ENCODE results near the gene ECD. TPM values are rescaled to one million over a fixed set of nuclear protein-coding genes. Genes with fewer than 3 reads are reported as not detected.

The ECD gene
- total RNA-seq, 1 experiment from 2014 or later: 25.4 TPM

DNA sequence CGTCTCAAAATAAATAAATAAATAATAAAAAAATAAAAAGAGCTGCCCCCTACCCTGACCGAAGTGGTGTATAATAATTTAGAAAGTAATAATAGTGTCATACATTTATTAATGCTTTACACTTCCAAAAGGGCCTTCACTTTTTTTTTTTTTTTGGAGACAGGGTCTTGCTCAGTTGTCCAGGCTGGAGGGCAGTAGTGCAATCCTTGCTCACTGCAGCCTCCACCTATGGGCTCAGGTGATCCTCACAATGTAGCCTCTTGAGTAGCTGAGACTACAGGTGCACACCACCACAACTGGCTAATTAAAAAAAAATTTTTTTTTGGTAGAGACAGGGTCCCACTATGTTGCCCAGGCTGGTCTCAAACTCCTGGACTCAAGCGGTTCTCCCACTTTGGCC is 1.5 kb upstream of the ECD start:
- Histone ChIP-seq H3K36me3 (ENCODE audit: control insufficient read depth in 1 of 2, insufficient read depth in 2 of 2, low read length in 2 of 2) (no peaks in the 10 kb centered on the region), H2AFZ (ENCODE audit: low read depth, low read length, poor library complexity, severe bottlenecking) (no peak overlapping the region), H3K79me2 (ENCODE audit: insufficient read depth, low read length) (peaks cover 44% of the 10 kb centered on the region), H3K4me2 (ENCODE audit: low read length) (no peak overlapping the region), H3K9ac (ENCODE audit: low read length) (no peak overlapping the region), H3K9me2 (ENCODE audit: insufficient read depth) (no peaks in the 10 kb centered on the region), H3K27ac (ENCODE audit: low read depth, low read length) (no peak overlapping the region), H3K4me3 (replicated peaks in 1 of 2; ENCODE audit: low read depth in 1 of 2, low read length in 2 of 2) (no peak overlapping the region; a peak in 1 of 4 replicates), H4K20me1 (ENCODE audit: insufficient read depth) (no peaks in the 10 kb centered on the region), H3K4me1 (ENCODE audit: control insufficient read depth in 1 of 2, insufficient read depth in 2 of 2, low read length in 2 of 2) (peaks cover 0 to 10% of the 10 kb centered on the region in 2 experiments; a peak in 1 of 4 replicates), H3K27me3 (ENCODE audit: insufficient read depth, low read length) (no peaks in the 10 kb centered on the region), H3K9me3 (ENCODE audit: control insufficient read depth in 1 of 2, insufficient read depth in 1 of 2, low read depth in 1 of 2, low read length in 2 of 2) (no peaks in the 10 kb centered on the region)
- ChIA-PET POLR2A (interaction anchor here (1.5 kb wide), 1 partner anchor 73 kb away, joined by 4 read pairs; the partner anchor contains the start of gene P4HA1), RAD21 (ENCODE audit: low non-redundant PET in 1 of 2, low total read pairs in 2 of 2, uncharacterized antibody in 2 of 2, unreplicated experiment in 2 of 2) (no interaction called here), CTCF (interaction anchor here (1.5 to 1.6 kb wide), 2 partner anchors 10 to 11 kb away, joined by 3 to 6 read pairs; no protein-coding TSS in a partner anchor)
- TF ChIP-seq CEBPB (IDR thresholded peaks at IDR 0.05; ENCODE audit: low read depth): no peak
- TF ChIP-seq, protein P1, sequence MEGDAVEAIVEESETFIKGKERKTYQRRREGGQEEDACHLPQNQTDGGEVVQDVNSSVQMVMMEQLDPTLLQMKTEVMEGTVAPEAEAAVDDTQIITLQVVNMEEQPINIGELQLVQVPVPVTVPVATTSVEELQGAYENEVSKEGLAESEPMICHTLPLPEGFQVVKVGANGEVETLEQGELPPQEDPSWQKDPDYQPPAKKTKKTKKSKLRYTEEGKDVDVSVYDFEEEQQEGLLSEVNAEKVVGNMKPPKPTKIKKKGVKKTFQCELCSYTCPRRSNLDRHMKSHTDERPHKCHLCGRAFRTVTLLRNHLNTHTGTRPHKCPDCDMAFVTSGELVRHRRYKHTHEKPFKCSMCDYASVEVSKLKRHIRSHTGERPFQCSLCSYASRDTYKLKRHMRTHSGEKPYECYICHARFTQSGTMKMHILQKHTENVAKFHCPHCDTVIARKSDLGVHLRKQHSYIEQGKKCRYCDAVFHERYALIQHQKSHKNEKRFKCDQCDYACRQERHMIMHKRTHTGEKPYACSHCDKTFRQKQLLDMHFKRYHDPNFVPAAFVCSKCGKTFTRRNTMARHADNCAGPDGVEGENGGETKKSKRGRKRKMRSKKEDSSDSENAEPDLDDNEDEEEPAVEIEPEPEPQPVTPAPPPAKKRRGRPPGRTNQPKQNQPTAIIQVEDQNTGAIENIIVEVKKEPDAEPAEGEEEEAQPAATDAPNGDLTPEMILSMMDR (IDR thresholded peaks at IDR 0.05 in 2 of 3, conservative IDR thresholded peaks at IDR 0.05 in 1 of 3; ENCODE audit: borderline replicate concordance in 1 of 3, insufficient read depth in 1 of 3, low read depth in 2 of 3, low read length in 2 of 3): no peak
- TF ChIP-seq EZH2phosphoT487 (IDR thresholded peaks at IDR 0.05; ENCODE audit: borderline replicate concordance): no peak
- TF ChIP-seq POLR2AphosphoS5 (IDR thresholded peaks at IDR 0.05; ENCODE audit: low read depth, low read length): no peak
- TF ChIP-seq SRF (IDR thresholded peaks at IDR 0.05; ENCODE audit: low read depth): no peak
- no peak for TF ChIP-seq ZNF274 (IDR thresholded peaks at IDR 0.05; ENCODE audit: low read depth, low read length)
- TF ChIP-seq EZH2 (IDR thresholded peaks at IDR 0.05): no peak
- no peak for ATAC-seq
- no TSS peak for BruUV-seq (replicated peaks)
- DNase-seq (ENCODE audit: low read depth, low spot score): no peak
- intact Hi-C loops (cut with micrococcal nuclease): loop anchor here (10.0 kb wide), 1 partner anchor 805 kb away; no protein-coding TSS in a partner anchor

Measured in HCT116 (cell line).